Measurements from ENCODE around the gene CCDC121.

DNA sequence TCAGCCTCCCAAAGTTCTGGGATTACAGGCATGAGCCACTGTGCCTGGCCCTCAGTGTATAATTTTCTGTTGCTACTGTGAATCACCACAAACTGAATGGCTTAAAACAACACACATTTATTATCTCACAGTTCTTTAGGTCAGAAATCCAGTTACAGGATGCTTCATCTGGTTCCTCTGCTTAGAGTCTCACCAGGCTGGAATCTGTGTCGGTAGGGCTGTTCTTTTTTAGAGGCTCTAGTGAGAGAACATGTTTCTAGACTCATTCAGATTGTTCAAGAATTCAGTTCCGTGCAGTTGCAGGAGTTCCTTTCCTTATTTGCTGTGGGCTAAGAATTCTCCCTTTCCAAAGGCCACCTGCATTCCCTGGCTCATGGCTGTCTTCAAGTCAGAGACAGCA, 22.2 kb downstream of the CCDC121 start:
- TF ChIP-seq, protein P1, sequence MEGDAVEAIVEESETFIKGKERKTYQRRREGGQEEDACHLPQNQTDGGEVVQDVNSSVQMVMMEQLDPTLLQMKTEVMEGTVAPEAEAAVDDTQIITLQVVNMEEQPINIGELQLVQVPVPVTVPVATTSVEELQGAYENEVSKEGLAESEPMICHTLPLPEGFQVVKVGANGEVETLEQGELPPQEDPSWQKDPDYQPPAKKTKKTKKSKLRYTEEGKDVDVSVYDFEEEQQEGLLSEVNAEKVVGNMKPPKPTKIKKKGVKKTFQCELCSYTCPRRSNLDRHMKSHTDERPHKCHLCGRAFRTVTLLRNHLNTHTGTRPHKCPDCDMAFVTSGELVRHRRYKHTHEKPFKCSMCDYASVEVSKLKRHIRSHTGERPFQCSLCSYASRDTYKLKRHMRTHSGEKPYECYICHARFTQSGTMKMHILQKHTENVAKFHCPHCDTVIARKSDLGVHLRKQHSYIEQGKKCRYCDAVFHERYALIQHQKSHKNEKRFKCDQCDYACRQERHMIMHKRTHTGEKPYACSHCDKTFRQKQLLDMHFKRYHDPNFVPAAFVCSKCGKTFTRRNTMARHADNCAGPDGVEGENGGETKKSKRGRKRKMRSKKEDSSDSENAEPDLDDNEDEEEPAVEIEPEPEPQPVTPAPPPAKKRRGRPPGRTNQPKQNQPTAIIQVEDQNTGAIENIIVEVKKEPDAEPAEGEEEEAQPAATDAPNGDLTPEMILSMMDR (IDR thresholded peaks at IDR 0.05) = no peak
- TF ChIP-seq POLR2A (IDR thresholded peaks at IDR 0.05) = no peak
- no peak for TF ChIP-seq EP300 (IDR thresholded peaks at IDR 0.05)
